Pancreas (tissue), 10 donors: ENCODE data around the gene LDHAL6B. TPM values are rescaled to one million over a fixed set of nuclear protein-coding genes. Genes with fewer than 3 reads are reported as not detected.
A peak's percentile ranks its signal among the peaks of the same experiment; 100 is the strongest.

Experiments
- ATAC-seq, 4 donors: fragments of 200-7000 bp; cut with Tn5 transposase; one replicate each; pipeline versions ENCODE4 v1.8.0 to v1.9.1; 2020; ENCODE audit warnings: mild to moderate bottlenecking in 4 of 4, moderate library complexity in 4 of 4
- DNase-seq, 6 donors: peaks; one replicate each; pipeline ENCODE4 v3.0.0-alpha.2; 2020
- FAIRE-seq: peaks from 2 replicates; lab custom pipeline; 2012; peaks lifted over from hg19 to GRCh38; lab: Jason Lieb, UNC
- H3K27ac ChIP-seq, 4 donors: fragments of 200-600 bp; sonication (generic); 1 replicate in 3 of 4; 2 replicates in 1 of 4; pipeline versions ENCODE4 v1.5.0 to v1.8.0; 2020
- H3K27me3 ChIP-seq, 4 donors: fragments of 200-600 bp; one replicate each; pipeline ENCODE4 v1.8.0; 2021
- H3K36me3 ChIP-seq, 3 donors: fragments of 200-600 bp; sonication (generic) in 1 of 3; one replicate each; pipeline versions ENCODE4 v1.5.0 to v1.8.0; 2020 to 2021
- H3K4me1 ChIP-seq, 3 donors: fragments of 200-600 bp; one replicate each; pipeline ENCODE4 v1.8.0; 2021
- H3K4me3 ChIP-seq, 4 donors: fragments of 200-600 bp; sonication (generic) in 2 of 4; one replicate each; pipeline versions ENCODE4 v1.5.0 to v1.8.0; 2020 to 2021
- H3K9me3 ChIP-seq, 4 donors: fragments of 200-600 bp; one replicate each; pipeline ENCODE4 v1.8.0; 2021
- WGBS, 2 donors: extraction: QIAGEN DNeasy Blood & Tissue Kit; methylation state at CpG; one replicate each; pipeline ENCODE4 v1.1.7; 2013; 5-methylcytosine and 5-hydroxymethylcytosine counted together
- intact Hi-C, 3 donors: fragments of 100-400 bp; cut with DNase I; formaldehyde crosslinking; loops; one replicate each; pipeline versions ENCODE4 v1.11.1 to v1.14.2; 2022
- polyA plus RNA-seq, 2 donors: library from polyadenylated mRNA; stranded (reverse); fragments of 200-250 nt; gene quantifications; one replicate each; pipeline ENCODE4 v1.2.3, GENCODE V29; 2013
- total RNA-seq, 6 donors: library from RNA; stranded (reverse); fragmentation: NEBNext Ultra II Directional in 4 of 6; extraction: Animal tissue kit (Norgen Biotek cat#: 25700) in 4 of 6; gene quantifications; one replicate each; pipeline versions ENCODE4 v1.2.1 to v1.2.4, GENCODE V29; 2021 to 2023
- TF ChIP-seq, protein P1 (sequence below), 4 donors: fragments of 200-600 bp; sonication (generic) in 3 of 4; IDR thresholded peaks; one replicate each; pipeline versions ENCODE4 v1.5.0 to v1.8.0; 2021; ENCODE audit warnings: antibody characterized with exemption in 4 of 4
- donor health status: healthy with polysubstance abuse.
- donor health status: DM: no; HTN: no; CAD: no; lungs with moderate emphysema.
- donor health status: DM: no; HTN: no; CAD: no.
- donor health status: control.
- donor health status: control.
- donor health status: Bipolar disorder and iron deficiency.
- donor health status: DM: yes; HTN: yes; CAD: no.
- donor health status: DM: no; HTN: no; CAD: no.
- donor health status: DM: no; HTN: no; CAD: no.
- donor health status: DM: yes; HTN: yes; CAD: no.

The LDHAL6B gene
- total RNA-seq (not detected), polyA plus RNA-seq (not detected)

DNA sequence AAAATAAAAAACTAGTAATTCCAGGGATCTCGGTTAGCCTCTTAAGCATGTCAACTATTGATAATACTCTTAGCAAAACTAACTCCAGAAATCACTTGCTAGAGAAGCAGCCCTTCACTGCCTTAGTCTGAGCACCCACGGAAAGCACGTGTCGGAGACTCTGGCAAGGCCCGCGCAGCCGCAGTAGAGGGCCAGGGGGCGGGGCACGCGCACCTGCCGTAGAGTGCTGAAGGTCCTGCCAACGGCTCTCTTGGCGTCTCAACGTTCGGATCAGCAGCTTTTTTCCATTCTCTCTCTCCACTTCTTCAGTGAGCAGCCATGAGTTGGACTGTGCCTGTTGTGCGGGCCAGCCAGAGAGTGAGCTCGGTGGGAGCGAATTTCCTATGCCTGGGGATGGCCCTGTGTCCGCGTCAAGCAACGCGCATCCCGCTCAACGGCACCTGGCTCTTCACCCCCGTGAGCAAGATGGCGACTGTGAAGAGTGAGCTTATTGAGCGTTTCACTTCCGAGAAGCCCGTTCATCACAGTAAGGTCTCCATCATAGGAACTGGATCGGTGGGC is at the start of gene LDHAL6B:
LDHAL6B (plus strand) TSS at position 221 of the 561 bp plus-strand sequence; CDS start at position 319, 98 bp downstream.
- H3K36me3 ChIP-seq, result peaks cover 0 to 22% (median 4%) of the 10 kb centered on the region in 3 donors
- no peaks in the 10 kb centered on the region for H3K4me1 ChIP-seq
- H3K27ac ChIP-seq, result no peak within 1 kb of the TSS
- DNase-seq (no peak), ATAC-seq (no peak), FAIRE-seq (no peak)
- no peaks in the 10 kb centered on the region for H3K27me3 ChIP-seq
- H3K9me3 ChIP-seq, result no peaks in the 10 kb centered on the region
- WGBS, 2 donors, result 94% methylated on average over 30 of the region's 30 CpGs
- intact Hi-C loops, result no loop called here
- TF ChIP-seq, protein P1, sequence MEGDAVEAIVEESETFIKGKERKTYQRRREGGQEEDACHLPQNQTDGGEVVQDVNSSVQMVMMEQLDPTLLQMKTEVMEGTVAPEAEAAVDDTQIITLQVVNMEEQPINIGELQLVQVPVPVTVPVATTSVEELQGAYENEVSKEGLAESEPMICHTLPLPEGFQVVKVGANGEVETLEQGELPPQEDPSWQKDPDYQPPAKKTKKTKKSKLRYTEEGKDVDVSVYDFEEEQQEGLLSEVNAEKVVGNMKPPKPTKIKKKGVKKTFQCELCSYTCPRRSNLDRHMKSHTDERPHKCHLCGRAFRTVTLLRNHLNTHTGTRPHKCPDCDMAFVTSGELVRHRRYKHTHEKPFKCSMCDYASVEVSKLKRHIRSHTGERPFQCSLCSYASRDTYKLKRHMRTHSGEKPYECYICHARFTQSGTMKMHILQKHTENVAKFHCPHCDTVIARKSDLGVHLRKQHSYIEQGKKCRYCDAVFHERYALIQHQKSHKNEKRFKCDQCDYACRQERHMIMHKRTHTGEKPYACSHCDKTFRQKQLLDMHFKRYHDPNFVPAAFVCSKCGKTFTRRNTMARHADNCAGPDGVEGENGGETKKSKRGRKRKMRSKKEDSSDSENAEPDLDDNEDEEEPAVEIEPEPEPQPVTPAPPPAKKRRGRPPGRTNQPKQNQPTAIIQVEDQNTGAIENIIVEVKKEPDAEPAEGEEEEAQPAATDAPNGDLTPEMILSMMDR (IDR thresholded peaks at IDR 0.05), result no peak
- no peak within 1 kb of the TSS for H3K4me3 ChIP-seq

DNA sequence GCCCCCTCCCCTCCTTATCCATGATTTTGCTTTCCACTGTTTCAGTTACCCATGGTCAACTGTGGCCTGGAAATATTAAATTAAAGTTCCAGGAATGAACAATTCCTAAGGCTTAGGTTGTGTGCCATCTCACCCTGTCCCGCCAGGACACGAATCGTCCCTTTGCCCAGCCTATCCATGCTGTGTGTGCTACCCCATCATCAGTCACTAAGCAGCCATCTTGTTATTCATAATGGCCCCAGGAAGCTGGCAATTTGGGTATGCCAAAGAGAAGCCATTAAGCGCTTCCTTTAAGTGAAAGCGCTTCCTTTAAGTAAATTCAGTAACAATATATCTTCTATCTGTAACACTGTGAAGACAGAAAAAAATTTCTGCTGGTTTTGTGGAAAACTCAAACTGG is 49.2 kb upstream of the LDHAL6B start:
- H3K4me3 ChIP-seq, result no peak overlapping the region
- WGBS, 2 donors, result 97% methylated on average over 5 of the region's 5 CpGs
- intact Hi-C loops, result no loop called here
- no peak for ATAC-seq
- no peak for FAIRE-seq
- H3K4me1 ChIP-seq, result no peaks in the 10 kb centered on the region
- H3K27me3 ChIP-seq, result no peaks in the 10 kb centered on the region
- TF ChIP-seq, protein P1 (IDR thresholded peaks at IDR 0.05), result no peak
- no peak overlapping the region for H3K27ac ChIP-seq
- peaks cover 0 to 20% (median 6%) of the 10 kb centered on the region in 3 donors for H3K36me3 ChIP-seq
- no peaks in the 10 kb centered on the region for H3K9me3 ChIP-seq
- no peak for DNase-seq

- WGBS, 2 donors, result 90 to 96% methylated on average over 9 of the region's 9 CpGs
- no peak for FAIRE-seq
- Histone ChIP-seq H3K27ac (no peak overlapping the region), H3K36me3 (peaks cover 0 to 20% (median 2%) of the 10 kb centered on the region in 3 donors), H3K4me1 (no peaks in the 10 kb centered on the region), H3K27me3 (no peaks in the 10 kb centered on the region), H3K4me3 (no peak overlapping the region), H3K9me3 (no peaks in the 10 kb centered on the region)
- no peak for DNase-seq
- intact Hi-C loops, result no loop called here
- TF ChIP-seq, protein P1 (IDR thresholded peaks at IDR 0.05), result no peak
- no peak for ATAC-seq
Observed at GRCh38 chr15:59157840-59158700, 48.6 kb upstream of the LDHAL6B start.

DNA sequence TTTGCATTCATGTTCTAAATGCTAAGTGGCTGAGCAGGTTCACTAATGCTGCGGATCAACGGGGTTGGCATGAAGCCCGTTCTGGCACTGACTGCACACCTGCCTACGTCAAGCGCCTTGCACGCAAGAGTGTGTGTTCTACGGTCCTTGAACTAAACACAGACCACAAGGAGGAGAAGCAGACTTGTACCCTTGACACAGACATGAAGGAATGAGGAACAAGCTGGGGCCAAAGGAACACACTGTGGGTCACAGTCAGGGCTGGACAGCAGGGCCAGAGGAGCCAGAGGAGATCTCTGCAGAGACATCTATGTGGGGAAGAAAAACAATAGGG is 48.0 kb upstream of the LDHAL6B start:
- Histone ChIP-seq H3K9me3 (no peaks in the 10 kb centered on the region), H3K4me1 (no peaks in the 10 kb centered on the region), H3K27ac (no peak overlapping the region), H3K36me3 (peaks cover 0 to 20% (median 2%) of the 10 kb centered on the region in 3 donors), H3K27me3 (no peaks in the 10 kb centered on the region), H3K4me3 (no peak overlapping the region)
- 76 to 77% methylated on average over 7 of the region's 7 CpGs for WGBS, 2 donors
- DNase-seq (peak in 1 of 6 donors; percentile 49), ATAC-seq (peak in 2 of 4 donors; percentile 36 to 45), FAIRE-seq (no peak)
- TF ChIP-seq, protein P1 (IDR thresholded peaks at IDR 0.05), result no peak
- intact Hi-C loops, result no loop called here
